K562 (cell line): ENCODE results near the gene PTPRU. TPM values are rescaled to one million over a fixed set of nuclear protein-coding genes. Genes with fewer than 3 reads are reported as not detected.

ENCODE experiments used
- ATAC-seq: fragments of 200-7000 bp; cut with Tn5 transposase; 3 replicates; pipeline ENCODE4 v1.9.1; 2020; ENCODE audit warnings: moderate library complexity
- BruUV-seq: library from RNA; stranded (reverse); fragments of 400-500 nt; replicated peaks from 2 replicates; lab custom pipeline; 2021; lab: Mats Ljungman, UMichigan
- CTCF ChIA-PET: fragments of 300-600 bp; formaldehyde crosslinking; extraction: SDS; loops from one replicate; lab custom pipeline; 2021; ENCODE audit warnings: low intra/inter-chr PET ratio; lab: Yijun Ruan, JAX
- POLR2A ChIA-PET: fragments of 300-600, 350-650 bp; sonication (Branson Sonifier 250); formaldehyde crosslinking; extraction: SDS; loops from one replicate; lab custom pipeline; 2021; ENCODE audit warnings: antibody characterized with exemption, inconsistent platforms; lab: Yijun Ruan, JAX
- DNase-seq, 4 experiments: peaks; one replicate each; pipeline versions ENCODE4 v3.0.0 to v3.0.0-alpha.2; 2011 to 2018; ENCODE audit warnings: low spot score in 3 of 4, mixed read lengths in 3 of 4; ENCODE audit errors: extremely low read depth in 1 of 4
- FAIRE-seq: peaks from 2 replicates; lab custom pipeline; 2011; peaks lifted over from hg19 to GRCh38; lab: Jason Lieb, UNC
- H2AFZ ChIP-seq: 2 replicates; pipeline ENCODE4 v1.6.0; 2011; ENCODE audit warnings: low read depth, low read length, control low read depth, inconsistent platforms
- H3K27ac ChIP-seq: fragments of 200-600 bp; 3 replicates; pipeline ENCODE4 v1.8.0; 2011; ENCODE audit warnings: low read depth, mild to moderate bottlenecking, control low read depth, inconsistent platforms, low read length, moderate library complexity, mixed read lengths; ENCODE audit errors: extremely low read depth
- H3K27me3 ChIP-seq, 2 experiments: fragments of 300-600 bp in 1 of 2; 2 replicates in 1 of 2; 3 replicates in 1 of 2; pipeline versions ENCODE4 v1.6.0 to v1.8.0; 2011; ENCODE audit warnings: inconsistent platforms in 2 of 2, low read length in 2 of 2, mild to moderate bottlenecking in 1 of 2, mixed read lengths in 1 of 2, moderate library complexity in 1 of 2; ENCODE audit not compliant: control insufficient read depth in 2 of 2, insufficient read depth in 2 of 2
- H3K36me3 ChIP-seq: fragments of 300-600 bp; 3 replicates; pipeline ENCODE4 v1.8.0; 2011; ENCODE audit warnings: mild to moderate bottlenecking, low read length, inconsistent platforms; ENCODE audit not compliant: control insufficient read depth, insufficient read depth
- H3K4me1 ChIP-seq, 2 experiments: fragments of 200-600 bp in 1 of 2; replicated peaks in 1 of 2; 2 replicates in 1 of 2; 3 replicates in 1 of 2; pipeline versions ENCODE4 v1.5.1 to v1.8.0; 2011; ENCODE audit warnings: inconsistent platforms in 2 of 2, low read length in 2 of 2, mild to moderate bottlenecking in 1 of 2, mixed read lengths in 1 of 2, moderate library complexity in 1 of 2; ENCODE audit not compliant: control insufficient read depth in 2 of 2, insufficient read depth in 2 of 2
- H3K4me2 ChIP-seq: 2 replicates; pipeline ENCODE4 v1.6.1; 2011; ENCODE audit warnings: low read length, control low read depth, inconsistent platforms, mixed read lengths; ENCODE audit not compliant: insufficient read depth
- H3K4me3 ChIP-seq: fragments of 200-600 bp; sonication (generic), shearing (Covaris generic); 2 replicates; pipeline ENCODE4 v1.5.1; 2016; ENCODE audit warnings: control low read depth, inconsistent platforms
- H3K79me2 ChIP-seq: fragments of 200-600 bp; 3 replicates; pipeline ENCODE4 v1.8.0; 2011; ENCODE audit warnings: low read length, inconsistent platforms; ENCODE audit not compliant: control insufficient read depth, insufficient read depth
- H3K9ac ChIP-seq, 2 experiments: 2 replicates each; pipeline versions ENCODE4 v1.6.0 to v1.6.1; 2011; ENCODE audit warnings: low read depth in 2 of 2, low read length in 2 of 2, control low read depth in 1 of 2, inconsistent platforms in 1 of 2, mild to moderate bottlenecking in 1 of 2, mixed read lengths in 1 of 2; ENCODE audit not compliant: insufficient read depth in 1 of 2
- H3K9me1 ChIP-seq: one replicate; pipeline ENCODE4 v1.6.0; 2011; ENCODE audit warnings: inconsistent platforms, mild to moderate bottlenecking, low read length, moderate library complexity; ENCODE audit not compliant: control insufficient read depth, insufficient read depth
- H3K9me3 ChIP-seq: replicated peaks from 2 replicates; pipeline ENCODE4 v1.5.1; 2011; ENCODE audit warnings: low read depth, low read length, inconsistent platforms; ENCODE audit not compliant: control insufficient read depth, insufficient read depth
- H4K20me1 ChIP-seq: replicated peaks from 2 replicates; pipeline ENCODE4 v1.6.1; 2011; ENCODE audit warnings: low read length, inconsistent platforms, mixed read lengths; ENCODE audit not compliant: control insufficient read depth, insufficient read depth
- CREB5 ChIP-seq: fragments of 250-450 bp; sonication (Bioruptor Pico); IDR thresholded peaks from 2 replicates; pipeline ENCODE4 v1.5.0; 2020; ENCODE audit warnings: mild to moderate bottlenecking
- CSDE1 ChIP-seq, 2 experiments: fragments of 450-650 bp; IDR thresholded peaks; 2 replicates each; pipeline ENCODE4 v1.6.1; 2016; ENCODE audit warnings: mild to moderate bottlenecking in 1 of 2
- HDAC8 ChIP-seq: fragments of 450-650 bp; IDR thresholded peaks from 2 replicates; pipeline ENCODE4 v1.6.1; 2016; ENCODE audit warnings: mild to moderate bottlenecking, missing genetic modification characterization, moderate library complexity, missing compliant biosample characterization
- RNF219 ChIP-seq: fragments of 250-450 bp; sonication (Bioruptor Pico); IDR thresholded peaks from 2 replicates; pipeline ENCODE4 v1.5.0; 2022; ENCODE audit warnings: mild to moderate bottlenecking
- ZBTB43 ChIP-seq: sonication (generic); formaldehyde crosslinking; IDR thresholded peaks from 2 replicates; pipeline ENCODE4 v1.8.0; 2023; ENCODE audit warnings: mild to moderate bottlenecking, missing genetic modification reagents
- ZNF395 ChIP-seq: fragments of 200-800 bp; sonication (Bioruptor generic); IDR thresholded peaks from 2 replicates; pipeline ENCODE4 v1.6.1; 2017; ENCODE audit warnings: missing genetic modification characterization, missing compliant biosample characterization
- ZNF609 ChIP-seq: sonication (generic); formaldehyde crosslinking; IDR thresholded peaks from 2 replicates; pipeline ENCODE4 v1.8.1; 2023; ENCODE audit warnings: missing genetic modification reagents, mild to moderate bottlenecking, borderline replicate concordance
- WGBS: fragments of 100-300 bp; shearing (Covaris generic); methylation state at CpG from one replicate; pipeline ENCODE4 v1.1.6; 2016; ENCODE audit warnings: low coverage, mixed read lengths; ENCODE audit not compliant: insufficient coverage; ENCODE audit errors: missing lambda C conversion rate; 5-methylcytosine and 5-hydroxymethylcytosine counted together
- in situ Hi-C: fragments of 300-500 bp; cut with MboI; formaldehyde crosslinking; loops from 4 replicates; pipeline ENCODE4 v1.15.0; 2018; ENCODE audit warnings: inconsistent platforms, mixed read lengths
- intact Hi-C: fragments of 100-400 bp; cut with micrococcal nuclease; formaldehyde crosslinking; loops from 2 replicates; pipeline ENCODE4 v1.14.2; 2022
- polyA plus RNA-seq, 8 experiments: library from polyadenylated mRNA; depleted of rRNA in 4 of 8; stranded (reverse) in 5 of 8; unstranded in 3 of 8; fragments of >200 nt; fragmentation: Nextera tagmentation in 2 of 8; fragmentation: Illumina TruSeq in 1 of 8; extraction: Ambion mirVana in 2 of 8; extraction: Trizol in 1 of 8; gene quantifications; 2 replicates each; pipeline versions ENCODE4 v1.2.1 to v1.2.3, GENCODE V29; 2011 to 2014; ENCODE audit warnings: inconsistent platforms in 1 of 8, missing spikeins in 1 of 8
- total RNA-seq, 7 experiments: library from RNA; depleted of rRNA in 6 of 7; stranded (reverse); fragments of >200 nt in 6 of 7; fragmentation: Illumina TruSeq in 2 of 7; extraction: Trizol in 2 of 7; gene quantifications; 2 replicates each; pipeline versions ENCODE4 v1.2.1 to v1.2.3, GENCODE V29; 2011 to 2021; ENCODE audit warnings: low replicate concordance in 1 of 7

PTPRU gene
- total and polyA plus RNA-seq, 9 of the 15 experiments (the other 6 are each of a cell fraction or from before 2014, with no cell fraction given): 0.01 to 2.9 (median 1.0) TPM

GRCh38 chr1:29247571-29248273, 11.4 kb downstream of the PTPRU start:
- ChIA-PET CTCF (no interaction called here), POLR2A (interaction anchor here (1.4 to 1.7 kb wide), 2 partner anchors 9 to 12 kb away, joined by 4 read pairs; no protein-coding TSS in a partner anchor)
- Histone ChIP-seq H3K4me3 (no peak overlapping the region), H3K27ac (no peak overlapping the region), H3K4me2 (no peak overlapping the region), H3K9ac (no peak overlapping the region), H3K9me1 (no peaks in the 10 kb centered on the region), H3K27me3 (peaks cover 20 to 53% of the 10 kb centered on the region in 2 experiments; a peak in 4 of 5 replicates), H3K9me3 (no peaks in the 10 kb centered on the region), H2AFZ (no peak overlapping the region), H3K4me1 (peaks cover 4 to 10% of the 10 kb centered on the region in 2 experiments; a peak in 3 of 5 replicates), H4K20me1 (peaks cover 27% of the 10 kb centered on the region), H3K36me3 (no peaks in the 10 kb centered on the region), H3K79me2 (no peaks in the 10 kb centered on the region)
- in situ Hi-C loops (no loop called here), intact Hi-C loops (no loop called here)
- under 1% methylated on average over 8 of the region's 8 CpGs for WGBS
- ATAC-seq (no peak), DNase-seq (no peak), FAIRE-seq (no peak)
- BruUV-seq: no TSS peak
- TF ChIP-seq CREB5 (CRISPR knock-in tag) (no peak), ZBTB43 (CRISPR knock-in tag) (no peak), RNF219 (CRISPR knock-in tag) (no peak), CSDE1 (IDR thresholded peaks at IDR 0.05) (no peak), ZNF609 (CRISPR knock-in tag) (no peak), ZNF395 (no peak), HDAC8 (no peak)
